Erythroblast (primary cell): ENCODE measurements around the gene HSPA12B.

Source experiments
- GATA1 ChIP-seq: IDR thresholded peaks from 2 replicates; pipeline ENCODE4 v1.6.1; 2011; ENCODE audit warnings: low read depth, mild to moderate bottlenecking, control low read depth, low read length, moderate library complexity
- POLR2A ChIP-seq: IDR thresholded peaks from 2 replicates; pipeline ENCODE4 v1.6.1; 2011; ENCODE audit warnings: mild to moderate bottlenecking, low read length

DNA sequence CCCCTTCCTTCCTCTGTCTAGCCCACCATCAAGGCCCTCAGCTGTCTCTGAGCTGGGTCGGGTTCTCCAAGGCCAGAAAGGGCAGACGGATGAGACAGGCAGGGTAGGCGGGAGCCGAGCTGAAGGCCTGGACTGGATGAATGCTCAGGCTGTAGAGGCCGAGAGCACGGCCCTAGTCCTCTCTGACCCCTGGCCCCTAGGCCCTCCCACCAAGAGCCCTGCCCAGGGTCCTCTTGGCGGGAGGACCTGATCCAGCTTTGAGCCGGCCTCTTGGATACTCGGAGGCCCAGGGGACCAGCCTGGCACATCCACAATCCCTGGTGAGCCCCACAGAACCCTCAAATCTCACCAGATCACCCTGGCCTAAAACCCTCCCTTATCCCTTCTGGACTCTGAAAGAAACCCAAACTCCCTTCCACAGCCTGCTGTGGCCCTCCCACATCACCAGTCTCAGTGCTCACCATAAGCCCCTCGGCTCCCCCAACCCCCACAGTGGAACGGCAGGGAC is 26.9 kb downstream of the HSPA12B start:
- TF ChIP-seq POLR2A (no peak), GATA1 (no peak)
